GM12878 (cell line): ENCODE measurements around the gene PRF1. TPM values are rescaled to one million over a fixed set of nuclear protein-coding genes. Genes with fewer than 3 reads are reported as not detected.

ENCODE experiments used
- CHD2 ChIP-seq: IDR thresholded peaks from 2 replicates; pipeline ENCODE4 v1.6.1; 2011; ENCODE audit warnings: low read depth, low read length, improper control_type of control experiment, borderline replicate concordance
- EED ChIP-seq: sonication (generic); IDR thresholded peaks from 2 replicates; pipeline ENCODE4 v1.6.1; 2016; ENCODE audit warnings: antibody characterized with exemption, low read depth
- EZH2 ChIP-seq: IDR thresholded peaks from 2 replicates; pipeline ENCODE4 v1.6.1; 2012; ENCODE audit warnings: low read depth, mild to moderate bottlenecking, control low read depth, inconsistent platforms, low read length, borderline replicate concordance; ENCODE audit not compliant: control insufficient read depth
- KAT2A ChIP-seq: conservative IDR thresholded peaks from 2 replicates; pipeline ENCODE4 v1.6.1; 2011; ENCODE audit warnings: low read depth, low read length; ENCODE audit not compliant: control insufficient read depth
- KLF5 ChIP-seq: fragments of 450-650 bp; IDR thresholded peaks from 2 replicates; pipeline ENCODE4 v1.6.1; 2014; ENCODE audit warnings: mild to moderate bottlenecking; ENCODE audit not compliant: partially characterized antibody
- POLR2AphosphoS5 ChIP-seq: IDR thresholded peaks from 2 replicates; pipeline ENCODE4 v1.6.1; 2011; ENCODE audit warnings: mild to moderate bottlenecking, low read length, inconsistent platforms
- SMC3 ChIP-seq: IDR thresholded peaks from 2 replicates; pipeline ENCODE4 v1.6.1; 2011; ENCODE audit warnings: low read length, improper control_type of control experiment, borderline replicate concordance
- SPI1 ChIP-seq: IDR thresholded peaks from 2 replicates; pipeline ENCODE4 v1.6.1; 2011; ENCODE audit warnings: low read depth, mild to moderate bottlenecking, low read length, moderate library complexity, borderline replicate concordance; ENCODE audit not compliant: insufficient read depth
- SREBF1 ChIP-seq: IDR thresholded peaks from 2 replicates; pipeline ENCODE4 v1.6.1; 2012; ENCODE audit warnings: mild to moderate bottlenecking, low read length
- ZBED1 ChIP-seq: IDR thresholded peaks from 2 replicates; pipeline ENCODE4 v1.6.1; 2016; ENCODE audit warnings: borderline replicate concordance
- polyA plus RNA-seq, 11 experiments: library from polyadenylated mRNA; depleted of rRNA in 4 of 11; unstranded in 6 of 11; stranded (reverse) in 5 of 11; fragments of >200 nt; fragmentation: Nextera tagmentation in 4 of 11; fragmentation: Illumina TruSeq in 1 of 11; extraction: Ambion mirVana in 4 of 11; extraction: Trizol in 1 of 11; gene quantifications; 1 replicate in 1 of 11; 2 replicates in 10 of 11; pipeline versions ENCODE4 v1.2.1 to v1.2.3, GENCODE V29; 2011 to 2016; ENCODE audit warnings: inconsistent platforms in 2 of 11, missing spikeins in 2 of 11, low read depth in 1 of 11
- total RNA-seq, 4 experiments: library from RNA; depleted of rRNA in 3 of 4; stranded (reverse); fragments of >200 nt in 3 of 4; fragmentation: Illumina TruSeq in 1 of 4; extraction: Trizol in 1 of 4; gene quantifications; 2 replicates each; pipeline versions ENCODE4 v1.2.1 to v1.2.3, GENCODE V29; 2013 to 2021
- TF ChIP-seq, protein P1 (sequence below): fragments of 450-650 bp; IDR thresholded peaks from 2 replicates; pipeline ENCODE4 v1.6.1; 2017; ENCODE audit warnings: mild to moderate bottlenecking
- TF ChIP-seq, protein P2 (sequence below): fragments of 450-650 bp; IDR thresholded peaks from 2 replicates; pipeline ENCODE4 v1.6.1; 2017; ENCODE audit warnings: mild to moderate bottlenecking, low read depth, inconsistent platforms; ENCODE audit not compliant: poor library complexity, severe bottlenecking
- TF ChIP-seq, protein P3 (sequence below): IDR thresholded peaks from 2 replicates; pipeline ENCODE4 v1.6.1; 2011; ENCODE audit warnings: borderline replicate concordance, low read depth, mild to moderate bottlenecking, moderate library complexity, low read length; ENCODE audit not compliant: insufficient read depth, poor library complexity, severe bottlenecking
- TF ChIP-seq, protein P4 (sequence below): fragments of 450-650 bp; IDR thresholded peaks from 2 replicates; pipeline ENCODE4 v1.6.1; 2016; ENCODE audit warnings: mild to moderate bottlenecking, moderate library complexity, borderline replicate concordance
- TF ChIP-seq, protein P5 (sequence below): IDR thresholded peaks from 2 replicates; pipeline ENCODE4 v1.6.1; 2011; ENCODE audit warnings: low read depth, mild to moderate bottlenecking, low read length, moderate library complexity, borderline replicate concordance; ENCODE audit errors: extremely low read depth
- TF ChIP-seq, protein P6 (sequence below): fragments of 450-650 bp; IDR thresholded peaks from 2 replicates; pipeline ENCODE4 v1.6.1; 2018; ENCODE audit warnings: borderline replicate concordance, mild to moderate bottlenecking; ENCODE audit not compliant: partially characterized antibody

The PRF1 gene
- total and polyA plus RNA-seq, 10 of the 15 experiments (the other 5 are each of a cell fraction or from before 2014, with no cell fraction given) = 0.84 to 15.7 (median 1.3) TPM

DNA sequence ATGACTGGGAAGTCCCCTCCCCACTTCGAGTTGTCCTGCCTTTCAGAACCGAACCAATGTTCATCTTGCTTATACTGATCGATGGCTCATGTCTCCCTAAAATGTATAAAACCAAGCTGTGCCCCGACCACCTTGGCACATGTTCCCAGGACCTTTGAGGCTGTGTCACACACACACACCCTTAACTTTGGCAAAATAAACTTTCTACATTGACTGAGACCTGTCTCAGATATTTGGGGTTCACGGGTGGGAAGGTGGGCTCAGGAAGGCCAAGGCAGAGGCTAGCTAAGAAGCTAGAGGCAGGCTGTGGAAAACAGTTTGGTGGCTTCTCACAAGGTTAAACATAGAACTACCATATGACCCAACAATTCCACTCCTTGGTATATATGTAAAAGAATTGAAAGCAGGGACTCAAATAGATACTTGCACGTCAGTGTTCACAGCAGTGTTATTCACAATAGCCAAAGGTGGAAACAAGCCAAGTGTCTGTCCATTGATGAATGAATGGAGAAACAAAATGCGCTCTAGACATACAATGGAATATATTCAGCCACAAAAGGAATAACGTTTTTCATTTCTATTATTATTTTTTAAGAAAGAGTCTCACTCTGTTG is 15.4 kb downstream of the PRF1 start (continued):
- TF ChIP-seq, protein P1, sequence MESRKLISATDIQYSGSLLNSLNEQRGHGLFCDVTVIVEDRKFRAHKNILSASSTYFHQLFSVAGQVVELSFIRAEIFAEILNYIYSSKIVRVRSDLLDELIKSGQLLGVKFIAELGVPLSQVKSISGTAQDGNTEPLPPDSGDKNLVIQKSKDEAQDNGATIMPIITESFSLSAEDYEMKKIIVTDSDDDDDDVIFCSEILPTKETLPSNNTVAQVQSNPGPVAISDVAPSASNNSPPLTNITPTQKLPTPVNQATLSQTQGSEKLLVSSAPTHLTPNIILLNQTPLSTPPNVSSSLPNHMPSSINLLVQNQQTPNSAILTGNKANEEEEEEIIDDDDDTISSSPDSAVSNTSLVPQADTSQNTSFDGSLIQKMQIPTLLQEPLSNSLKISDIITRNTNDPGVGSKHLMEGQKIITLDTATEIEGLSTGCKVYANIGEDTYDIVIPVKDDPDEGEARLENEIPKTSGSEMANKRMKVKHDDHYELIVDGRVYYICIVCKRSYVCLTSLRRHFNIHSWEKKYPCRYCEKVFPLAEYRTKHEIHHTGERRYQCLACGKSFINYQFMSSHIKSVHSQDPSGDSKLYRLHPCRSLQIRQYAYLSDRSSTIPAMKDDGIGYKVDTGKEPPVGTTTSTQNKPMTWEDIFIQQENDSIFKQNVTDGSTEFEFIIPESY = no peak
- TF ChIP-seq, protein P2, sequence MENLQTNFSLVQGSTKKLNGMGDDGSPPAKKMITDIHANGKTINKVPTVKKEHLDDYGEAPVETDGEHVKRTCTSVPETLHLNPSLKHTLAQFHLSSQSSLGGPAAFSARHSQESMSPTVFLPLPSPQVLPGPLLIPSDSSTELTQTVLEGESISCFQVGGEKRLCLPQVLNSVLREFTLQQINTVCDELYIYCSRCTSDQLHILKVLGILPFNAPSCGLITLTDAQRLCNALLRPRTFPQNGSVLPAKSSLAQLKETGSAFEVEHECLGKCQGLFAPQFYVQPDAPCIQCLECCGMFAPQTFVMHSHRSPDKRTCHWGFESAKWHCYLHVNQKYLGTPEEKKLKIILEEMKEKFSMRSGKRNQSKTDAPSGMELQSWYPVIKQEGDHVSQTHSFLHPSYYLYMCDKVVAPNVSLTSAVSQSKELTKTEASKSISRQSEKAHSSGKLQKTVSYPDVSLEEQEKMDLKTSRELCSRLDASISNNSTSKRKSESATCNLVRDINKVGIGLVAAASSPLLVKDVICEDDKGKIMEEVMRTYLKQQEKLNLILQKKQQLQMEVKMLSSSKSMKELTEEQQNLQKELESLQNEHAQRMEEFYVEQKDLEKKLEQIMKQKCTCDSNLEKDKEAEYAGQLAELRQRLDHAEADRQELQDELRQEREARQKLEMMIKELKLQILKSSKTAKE = peak; percentile 42
- TF ChIP-seq KLF5 (no peak), KAT2A (no peak), ZBED1 (no peak), SMC3 (no peak), POLR2AphosphoS5 (no peak), SREBF1 (no peak), CHD2 (peak; percentile 44; the same call in 1 of the 2 replicates), SPI1 (no peak), EZH2 (no peak), EED (0 out of 2 replicates have a peak, but pooled peaks have one; percentile 28)
- TF ChIP-seq, protein P3, sequence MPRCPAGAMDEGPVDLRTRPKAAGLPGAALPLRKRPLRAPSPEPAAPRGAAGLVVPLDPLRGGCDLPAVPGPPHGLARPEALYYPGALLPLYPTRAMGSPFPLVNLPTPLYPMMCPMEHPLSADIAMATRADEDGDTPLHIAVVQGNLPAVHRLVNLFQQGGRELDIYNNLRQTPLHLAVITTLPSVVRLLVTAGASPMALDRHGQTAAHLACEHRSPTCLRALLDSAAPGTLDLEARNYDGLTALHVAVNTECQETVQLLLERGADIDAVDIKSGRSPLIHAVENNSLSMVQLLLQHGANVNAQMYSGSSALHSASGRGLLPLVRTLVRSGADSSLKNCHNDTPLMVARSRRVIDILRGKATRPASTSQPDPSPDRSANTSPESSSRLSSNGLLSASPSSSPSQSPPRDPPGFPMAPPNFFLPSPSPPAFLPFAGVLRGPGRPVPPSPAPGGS = no peak
- TF ChIP-seq, protein P4, sequence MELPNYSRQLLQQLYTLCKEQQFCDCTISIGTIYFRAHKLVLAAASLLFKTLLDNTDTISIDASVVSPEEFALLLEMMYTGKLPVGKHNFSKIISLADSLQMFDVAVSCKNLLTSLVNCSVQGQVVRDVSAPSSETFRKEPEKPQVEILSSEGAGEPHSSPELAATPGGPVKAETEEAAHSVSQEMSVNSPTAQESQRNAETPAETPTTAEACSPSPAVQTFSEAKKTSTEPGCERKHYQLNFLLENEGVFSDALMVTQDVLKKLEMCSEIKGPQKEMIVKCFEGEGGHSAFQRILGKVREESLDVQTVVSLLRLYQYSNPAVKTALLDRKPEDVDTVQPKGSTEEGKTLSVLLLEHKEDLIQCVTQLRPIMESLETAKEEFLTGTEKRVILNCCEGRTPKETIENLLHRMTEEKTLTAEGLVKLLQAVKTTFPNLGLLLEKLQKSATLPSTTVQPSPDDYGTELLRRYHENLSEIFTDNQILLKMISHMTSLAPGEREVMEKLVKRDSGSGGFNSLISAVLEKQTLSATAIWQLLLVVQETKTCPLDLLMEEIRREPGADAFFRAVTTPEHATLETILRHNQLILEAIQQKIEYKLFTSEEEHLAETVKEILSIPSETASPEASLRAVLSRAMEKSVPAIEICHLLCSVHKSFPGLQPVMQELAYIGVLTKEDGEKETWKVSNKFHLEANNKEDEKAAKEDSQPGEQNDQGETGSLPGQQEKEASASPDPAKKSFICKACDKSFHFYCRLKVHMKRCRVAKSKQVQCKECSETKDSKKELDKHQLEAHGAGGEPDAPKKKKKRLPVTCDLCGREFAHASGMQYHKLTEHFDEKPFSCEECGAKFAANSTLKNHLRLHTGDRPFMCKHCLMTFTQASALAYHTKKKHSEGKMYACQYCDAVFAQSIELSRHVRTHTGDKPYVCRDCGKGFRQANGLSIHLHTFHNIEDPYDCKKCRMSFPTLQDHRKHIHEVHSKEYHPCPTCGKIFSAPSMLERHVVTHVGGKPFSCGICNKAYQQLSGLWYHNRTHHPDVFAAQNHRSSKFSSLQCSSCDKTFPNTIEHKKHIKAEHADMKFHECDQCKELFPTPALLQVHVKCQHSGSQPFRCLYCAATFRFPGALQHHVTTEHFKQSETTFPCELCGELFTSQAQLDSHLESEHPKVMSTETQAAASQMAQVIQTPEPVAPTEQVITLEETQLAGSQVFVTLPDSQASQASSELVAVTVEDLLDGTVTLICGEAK = no peak
- TF ChIP-seq, protein P5, sequence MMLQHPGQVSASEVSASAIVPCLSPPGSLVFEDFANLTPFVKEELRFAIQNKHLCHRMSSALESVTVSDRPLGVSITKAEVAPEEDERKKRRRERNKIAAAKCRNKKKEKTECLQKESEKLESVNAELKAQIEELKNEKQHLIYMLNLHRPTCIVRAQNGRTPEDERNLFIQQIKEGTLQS = no peak
- TF ChIP-seq, protein P6, sequence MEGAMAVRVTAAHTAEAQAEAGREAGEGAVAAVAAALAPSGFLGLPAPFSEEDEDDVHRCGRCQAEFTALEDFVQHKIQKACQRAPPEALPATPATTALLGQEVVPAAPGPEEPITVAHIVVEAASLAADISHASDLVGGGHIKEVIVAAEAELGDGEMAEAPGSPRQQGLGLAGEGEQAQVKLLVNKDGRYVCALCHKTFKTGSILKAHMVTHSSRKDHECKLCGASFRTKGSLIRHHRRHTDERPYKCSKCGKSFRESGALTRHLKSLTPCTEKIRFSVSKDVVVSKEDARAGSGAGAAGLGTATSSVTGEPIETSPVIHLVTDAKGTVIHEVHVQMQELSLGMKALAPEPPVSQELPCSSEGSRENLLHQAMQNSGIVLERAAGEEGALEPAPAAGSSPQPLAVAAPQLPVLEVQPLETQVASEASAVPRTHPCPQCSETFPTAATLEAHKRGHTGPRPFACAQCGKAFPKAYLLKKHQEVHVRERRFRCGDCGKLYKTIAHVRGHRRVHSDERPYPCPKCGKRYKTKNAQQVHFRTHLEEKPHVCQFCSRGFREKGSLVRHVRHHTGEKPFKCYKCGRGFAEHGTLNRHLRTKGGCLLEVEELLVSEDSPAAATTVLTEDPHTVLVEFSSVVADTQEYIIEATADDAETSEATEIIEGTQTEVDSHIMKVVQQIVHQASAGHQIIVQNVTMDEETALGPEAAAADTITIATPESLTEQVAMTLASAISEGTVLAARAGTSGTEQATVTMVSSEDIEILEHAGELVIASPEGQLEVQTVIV = no peak
